Peyer's patch (tissue), 4 donors: ENCODE data around the gene CCDC85A. TPM values are rescaled to one million over a fixed set of nuclear protein-coding genes. Genes with fewer than 3 reads are reported as not detected.

Experiments
- DNase-seq, 3 donors: peaks; one replicate each; pipeline ENCODE4 v3.0.0-alpha.2; 2017 to 2019
- H3K27ac ChIP-seq, 4 donors: fragments of 200-600 bp; sonication (generic); one replicate each; pipeline ENCODE4 v1.5.1; 2016 to 2019
- H3K27me3 ChIP-seq, 2 donors: fragments of 200-600 bp; sonication (generic); one replicate each; pipeline ENCODE4 v1.5.1; 2019
- H3K36me3 ChIP-seq, 3 donors: fragments of 200-600 bp; sonication (generic); one replicate each; pipeline ENCODE4 v1.5.1; 2016 to 2019
- H3K4me1 ChIP-seq, 4 donors: fragments of 200-600 bp; sonication (generic); one replicate each; pipeline ENCODE4 v1.5.1; 2016 to 2019
- H3K4me3 ChIP-seq, 4 donors: fragments of 200-600 bp; sonication (generic); 1 replicate in 3 of 4; 2 replicates in 1 of 4; pipeline ENCODE4 v1.5.1; 2016 to 2019; ENCODE audit warnings: mild to moderate bottlenecking in 1 of 4
- H3K9me3 ChIP-seq, 4 donors: fragments of 200-600 bp; sonication (generic); one replicate each; pipeline ENCODE4 v1.5.1; 2016 to 2019; ENCODE audit warnings: mild to moderate bottlenecking in 1 of 4
- POLR2A ChIP-seq, 2 donors: fragments of 450-650 bp; IDR thresholded peaks; one replicate each; pipeline ENCODE4 v1.5.1; 2017; ENCODE audit warnings: antibody characterized with exemption in 2 of 2, mild to moderate bottlenecking in 2 of 2, moderate library complexity in 2 of 2
- total RNA-seq, 4 donors: library from RNA; depleted of rRNA; stranded (reverse); fragments of >200 nt; gene quantifications; one replicate each; pipeline ENCODE4 v1.1.0, GENCODE V29; 2016
- TF ChIP-seq, protein P1 (sequence below), 6 experiments: fragments of 450-650 bp in 4 of 6; fragments of 200-600 bp in 2 of 6; sonication (generic) in 1 of 6; IDR thresholded peaks; one replicate each; pipeline ENCODE4 v1.5.1; 2017 to 2019; ENCODE audit warnings: antibody characterized with exemption in 6 of 6, mild to moderate bottlenecking in 3 of 6, moderate library complexity in 1 of 6

The CCDC85A gene
- total RNA-seq, 4 donors from 2014 or later: 1.1 to 1.7 (median 1.1) TPM; not detected in 1

DNA sequence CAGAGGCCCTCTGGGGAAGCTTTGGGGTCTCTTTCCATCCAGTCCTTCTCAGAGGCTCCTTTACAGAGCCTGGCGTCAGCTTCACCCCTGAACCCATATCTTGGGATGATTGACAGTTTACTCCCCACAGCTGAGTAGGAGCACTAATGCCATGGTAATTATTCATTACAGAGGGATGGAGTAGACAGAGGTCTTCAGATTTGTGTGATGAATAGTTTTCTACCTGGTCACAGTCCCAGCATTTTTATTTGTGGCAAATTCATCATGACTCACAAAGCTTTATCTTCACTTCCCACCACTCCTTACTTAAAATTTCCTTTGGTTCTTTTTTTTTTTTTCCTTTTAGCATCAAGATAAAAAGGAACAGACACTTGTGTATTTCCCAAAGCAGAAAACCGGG, 104.2 kb downstream of the CCDC85A start:
- TF ChIP-seq, protein P1, sequence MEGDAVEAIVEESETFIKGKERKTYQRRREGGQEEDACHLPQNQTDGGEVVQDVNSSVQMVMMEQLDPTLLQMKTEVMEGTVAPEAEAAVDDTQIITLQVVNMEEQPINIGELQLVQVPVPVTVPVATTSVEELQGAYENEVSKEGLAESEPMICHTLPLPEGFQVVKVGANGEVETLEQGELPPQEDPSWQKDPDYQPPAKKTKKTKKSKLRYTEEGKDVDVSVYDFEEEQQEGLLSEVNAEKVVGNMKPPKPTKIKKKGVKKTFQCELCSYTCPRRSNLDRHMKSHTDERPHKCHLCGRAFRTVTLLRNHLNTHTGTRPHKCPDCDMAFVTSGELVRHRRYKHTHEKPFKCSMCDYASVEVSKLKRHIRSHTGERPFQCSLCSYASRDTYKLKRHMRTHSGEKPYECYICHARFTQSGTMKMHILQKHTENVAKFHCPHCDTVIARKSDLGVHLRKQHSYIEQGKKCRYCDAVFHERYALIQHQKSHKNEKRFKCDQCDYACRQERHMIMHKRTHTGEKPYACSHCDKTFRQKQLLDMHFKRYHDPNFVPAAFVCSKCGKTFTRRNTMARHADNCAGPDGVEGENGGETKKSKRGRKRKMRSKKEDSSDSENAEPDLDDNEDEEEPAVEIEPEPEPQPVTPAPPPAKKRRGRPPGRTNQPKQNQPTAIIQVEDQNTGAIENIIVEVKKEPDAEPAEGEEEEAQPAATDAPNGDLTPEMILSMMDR (IDR thresholded peaks at IDR 0.05): no peak
- no peak for TF ChIP-seq POLR2A (IDR thresholded peaks at IDR 0.05)

DNA sequence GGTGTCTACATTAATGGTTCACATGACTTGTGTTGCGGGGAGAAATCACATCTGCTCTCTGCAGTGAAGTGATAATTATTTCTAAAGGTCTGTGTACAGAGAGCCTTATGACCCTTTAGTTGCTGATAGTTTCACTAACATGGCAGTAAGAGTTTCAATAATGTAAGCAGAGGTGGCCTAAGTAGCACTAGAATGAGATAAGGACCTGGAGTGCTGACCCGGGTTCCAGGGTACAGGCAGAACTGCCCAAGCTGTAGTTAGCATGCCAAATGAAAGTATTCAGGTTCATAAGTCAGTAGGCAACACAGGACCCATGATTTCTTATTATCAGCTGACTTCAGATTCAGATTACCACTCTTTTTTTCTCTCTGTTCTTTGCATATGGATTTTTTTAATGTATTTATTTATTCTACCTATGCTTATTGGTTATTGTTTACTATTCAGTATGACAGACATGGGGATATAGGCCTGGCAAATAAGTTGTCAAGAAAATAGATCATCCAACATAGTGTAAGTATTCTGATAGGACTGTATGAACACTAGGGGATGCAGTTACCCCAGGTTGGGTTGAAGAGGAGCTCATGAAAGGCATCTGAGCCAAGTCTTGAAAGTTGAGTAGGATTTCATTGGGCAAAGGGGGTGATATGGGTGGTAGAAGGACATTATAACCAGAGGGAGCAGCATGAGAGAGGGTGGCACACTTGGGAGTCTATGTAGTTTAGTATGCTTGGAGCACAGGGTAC, 105.2 kb downstream of the CCDC85A start:
- no peak overlapping the region for H3K27ac ChIP-seq
- no peak for DNase-seq
- no peaks in the 10 kb centered on the region for H3K27me3 ChIP-seq
- no peaks in the 10 kb centered on the region for H3K36me3 ChIP-seq
- no peak overlapping the region for H3K4me3 ChIP-seq
- no peaks in the 10 kb centered on the region for H3K9me3 ChIP-seq
- H3K4me1 ChIP-seq: no peaks in the 10 kb centered on the region
- TF ChIP-seq, protein P1 (IDR thresholded peaks at IDR 0.05): peak in 2 of 6 experiments; percentile 27 to 29
- TF ChIP-seq POLR2A (IDR thresholded peaks at IDR 0.05): no peak

More for the DNA sequence above, 104.2 kb downstream of the CCDC85A start:
- DNase-seq: no peak
- H3K27me3 ChIP-seq: no peaks in the 10 kb centered on the region
- no peak overlapping the region for H3K4me3 ChIP-seq
- H3K27ac ChIP-seq: no peak overlapping the region
- H3K4me1 ChIP-seq: no peaks in the 10 kb centered on the region
- no peaks in the 10 kb centered on the region for H3K36me3 ChIP-seq
- no peaks in the 10 kb centered on the region for H3K9me3 ChIP-seq

DNA sequence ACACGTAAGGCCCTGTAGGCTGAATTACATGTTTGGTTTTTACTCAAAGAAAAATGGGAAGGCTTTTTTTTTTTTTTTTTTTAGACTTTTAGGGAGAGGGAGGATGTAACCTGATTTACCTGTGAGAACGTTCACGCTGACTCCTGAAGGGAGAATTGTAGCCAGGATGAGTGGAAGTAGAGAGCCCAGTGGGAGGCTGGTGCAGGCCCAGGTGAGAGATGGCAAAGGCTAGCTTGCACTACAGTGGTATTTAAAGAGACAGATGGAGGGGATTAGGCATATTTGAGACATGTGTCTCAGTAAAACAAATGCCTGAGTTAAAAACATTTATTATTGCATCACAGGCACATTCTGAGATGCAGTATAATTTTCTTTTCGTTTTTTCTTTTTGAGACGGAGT, 107.9 kb downstream of the CCDC85A start:
- no peak overlapping the region for H3K27ac ChIP-seq
- DNase-seq: no peak
- H3K36me3 ChIP-seq: no peaks in the 10 kb centered on the region
- no peaks in the 10 kb centered on the region for H3K9me3 ChIP-seq
- TF ChIP-seq, protein P1 (IDR thresholded peaks at IDR 0.05): no peak
- no peak for TF ChIP-seq POLR2A (IDR thresholded peaks at IDR 0.05)
- no peaks in the 10 kb centered on the region for H3K27me3 ChIP-seq
- H3K4me3 ChIP-seq: no peak overlapping the region
- no peaks in the 10 kb centered on the region for H3K4me1 ChIP-seq

DNA sequence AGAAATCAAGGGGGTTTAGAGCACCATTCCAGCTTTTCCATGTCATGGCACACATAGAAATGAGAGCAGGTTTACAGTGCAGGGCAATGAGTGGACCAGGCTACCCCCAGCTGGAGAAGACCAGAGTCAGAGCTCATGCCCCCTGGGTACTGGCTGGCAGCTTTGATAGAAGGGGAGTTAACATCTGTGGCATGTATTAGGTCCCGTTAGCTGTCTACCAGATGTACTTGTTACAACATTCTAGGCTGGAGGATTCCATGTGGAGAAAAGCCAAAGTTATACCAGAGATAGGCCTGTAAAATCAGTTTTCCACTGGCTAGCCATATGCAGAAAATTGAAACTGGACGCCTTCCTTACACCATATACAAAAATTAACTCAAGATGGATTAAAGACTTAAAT, 109.2 kb downstream of the CCDC85A start:
- no peak for DNase-seq
- Histone ChIP-seq H3K9me3 (no peaks in the 10 kb centered on the region), H3K4me1 (no peaks in the 10 kb centered on the region), H3K27ac (no peak overlapping the region), H3K4me3 (no peak overlapping the region), H3K27me3 (no peaks in the 10 kb centered on the region), H3K36me3 (no peaks in the 10 kb centered on the region)
- TF ChIP-seq, protein P1 (IDR thresholded peaks at IDR 0.05): no peak
- no peak for TF ChIP-seq POLR2A (IDR thresholded peaks at IDR 0.05)

DNA sequence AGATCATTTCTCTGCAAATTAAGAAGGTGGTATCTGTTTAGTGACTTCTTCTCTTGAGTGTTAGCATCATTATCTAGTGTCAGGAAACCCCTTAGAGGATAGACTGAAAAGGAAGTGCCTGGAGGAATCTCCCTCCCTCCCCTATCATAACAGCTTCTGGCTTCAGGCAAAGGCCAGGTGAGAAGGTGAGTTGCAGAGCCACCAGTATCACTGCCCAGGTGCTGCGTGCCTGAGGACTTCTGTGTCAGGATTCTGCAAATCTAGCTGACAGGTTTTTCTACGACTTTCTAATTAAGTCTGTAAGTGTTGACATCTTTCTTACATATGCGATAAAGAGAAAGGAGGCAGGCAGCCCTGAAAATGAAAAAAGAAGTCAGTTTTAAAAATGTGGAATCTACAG, 111.9 kb downstream of the CCDC85A start:
- no peaks in the 10 kb centered on the region for H3K27me3 ChIP-seq
- no peak for DNase-seq
- TF ChIP-seq POLR2A (IDR thresholded peaks at IDR 0.05): no peak
- TF ChIP-seq, protein P1 (IDR thresholded peaks at IDR 0.05): no peak
- no peaks in the 10 kb centered on the region for H3K36me3 ChIP-seq
- no peaks in the 10 kb centered on the region for H3K4me1 ChIP-seq
- H3K27ac ChIP-seq: no peak overlapping the region
- no peaks in the 10 kb centered on the region for H3K9me3 ChIP-seq
- no peak overlapping the region for H3K4me3 ChIP-seq
